Mucosa of stomach (tissue), 1 donor: ENCODE results near the gene CHRNA9.
"Not testable (repeated sequence)": the region's sequence is repeated elsewhere in the genome, so short reads cannot be mapped to it uniquely, and the experiment has no call there.

Source experiments
- H3K27me3 ChIP-seq: one replicate; pipeline ENCODE4 v1.7.0; 2013; ENCODE audit warnings: mild to moderate bottlenecking, low read length; ENCODE audit not compliant: control insufficient read depth, insufficient read depth
- H3K36me3 ChIP-seq: one replicate; pipeline ENCODE4 v1.7.0; 2013; ENCODE audit warnings: low read length; ENCODE audit not compliant: control insufficient read depth, insufficient read depth
- H3K4me1 ChIP-seq: one replicate; pipeline ENCODE4 v1.7.0; 2013; ENCODE audit warnings: mild to moderate bottlenecking, low read length; ENCODE audit not compliant: control insufficient read depth, insufficient read depth
- H3K4me3 ChIP-seq: one replicate; pipeline ENCODE4 v1.7.0; 2013; ENCODE audit warnings: low read length
- H3K9ac ChIP-seq: one replicate; pipeline ENCODE4 v1.7.0; 2013; ENCODE audit warnings: mild to moderate bottlenecking, low read length, moderate library complexity
- H3K9me3 ChIP-seq: one replicate; pipeline ENCODE4 v1.7.0; 2013; ENCODE audit warnings: mild to moderate bottlenecking, low read length, moderate library complexity; ENCODE audit not compliant: control insufficient read depth
- donor health status: Pancreatic carcinoma.

Gene CHRNA9

DNA sequence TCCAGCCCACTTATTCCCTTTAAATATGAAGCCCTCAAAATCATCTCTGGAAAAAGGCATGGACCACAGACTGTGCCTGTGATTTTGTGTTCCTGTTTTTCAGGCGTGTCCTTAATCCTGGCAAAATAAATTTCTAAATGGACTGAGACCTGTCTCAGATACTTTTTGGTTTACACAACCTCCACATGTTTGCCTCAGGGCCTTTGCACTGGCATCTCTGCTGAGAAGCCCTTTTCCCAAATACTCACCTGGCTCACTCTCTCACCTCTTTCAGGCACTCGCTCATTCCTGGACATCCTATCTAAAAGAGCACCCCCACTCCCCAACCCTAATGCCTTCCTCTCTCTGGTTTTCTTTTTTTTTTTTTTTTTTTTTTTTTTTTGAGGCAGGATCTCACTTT is 40.5 kb downstream of the CHRNA9 start:
- Histone ChIP-seq H3K36me3 (no peaks in the 10 kb centered on the region), H3K27me3 (no peaks in the 10 kb centered on the region), H3K4me1 (peaks cover 14% of the 10 kb centered on the region), H3K4me3 (no peak overlapping the region), H3K9me3 (no peaks in the 10 kb centered on the region), H3K9ac (no peak overlapping the region)

- Histone ChIP-seq H3K4me1 (peaks cover 14% of the 10 kb centered on the region), H3K4me3 (no peak overlapping the region), H3K27me3 (no peaks in the 10 kb centered on the region), H3K36me3 (no peaks in the 10 kb centered on the region), H3K9me3 (no peaks in the 10 kb centered on the region), H3K9ac (no peak overlapping the region)
These were observed 42.6 kb downstream of the CHRNA9 start for GRCh38 chr4:40377512-40378365.

DNA sequence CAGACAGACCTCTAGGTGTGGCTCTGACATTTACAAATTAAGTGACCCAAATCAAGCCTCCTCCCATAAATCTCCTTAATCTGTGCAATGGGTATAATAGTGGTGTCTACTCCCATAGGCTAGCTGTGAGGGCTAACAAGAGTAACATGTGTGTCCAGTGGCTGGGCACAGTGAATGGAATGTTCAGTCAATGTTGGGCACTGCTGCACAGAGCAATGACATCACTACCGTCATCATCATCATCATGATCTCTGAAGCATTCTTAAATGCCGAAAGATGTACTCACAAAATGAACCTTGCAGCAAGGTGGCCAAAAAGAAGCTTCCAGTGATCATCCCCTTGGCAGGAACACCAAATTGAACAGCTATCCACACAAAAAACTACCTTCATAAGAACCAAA is 43.5 kb downstream of the CHRNA9 start:
- H3K9me3 ChIP-seq: no peaks in the 10 kb centered on the region
- H3K4me1 ChIP-seq: peaks cover 14% of the 10 kb centered on the region
- no peaks in the 10 kb centered on the region for H3K36me3 ChIP-seq
- no peak overlapping the region for H3K4me3 ChIP-seq
- no peak overlapping the region for H3K9ac ChIP-seq
- H3K27me3 ChIP-seq: no peaks in the 10 kb centered on the region

GRCh38 chr4:40379248-40379647 is 44.1 kb downstream of the CHRNA9 start:
- Histone ChIP-seq H3K9me3 (no peaks in the 10 kb centered on the region), H3K4me1 (peaks cover 14% of the 10 kb centered on the region), H3K36me3 (no peaks in the 10 kb centered on the region), H3K9ac (no peak overlapping the region), H3K27me3 (no peaks in the 10 kb centered on the region), H3K4me3 (no peak overlapping the region)

- Histone ChIP-seq H3K36me3 (no peaks in the 10 kb centered on the region), H3K4me3 (no peak overlapping the region), H3K27me3 (no peaks in the 10 kb centered on the region), H3K9me3 (no peaks in the 10 kb centered on the region), H3K9ac (no peak overlapping the region), H3K4me1 (peaks cover 14% of the 10 kb centered on the region)
These were observed 45.5 kb downstream of the CHRNA9 start for GRCh38 chr4:40380647-40381046.

DNA sequence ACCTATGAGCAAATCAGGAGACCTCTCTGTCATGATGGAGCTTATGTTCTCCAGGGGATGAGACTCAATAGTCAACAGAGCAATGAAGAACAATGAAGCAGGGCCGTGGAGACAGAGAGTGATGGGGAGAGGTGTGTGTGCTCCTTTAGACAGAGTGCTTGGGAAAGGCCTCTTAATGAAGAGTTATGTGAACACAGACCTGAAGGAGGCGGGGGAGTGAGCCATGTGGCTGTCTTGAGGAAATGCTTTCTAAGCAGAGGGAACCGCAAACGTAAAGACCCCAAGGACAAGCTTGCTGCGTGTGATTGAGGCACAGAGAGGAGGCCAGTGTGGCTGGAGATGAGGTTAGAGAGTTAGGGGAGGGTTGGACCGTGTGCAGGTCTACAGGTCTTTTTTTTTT is 53.1 kb downstream of the CHRNA9 start:
- H3K4me1 ChIP-seq: no peaks in the 10 kb centered on the region
- no peaks in the 10 kb centered on the region for H3K36me3 ChIP-seq
- no peak overlapping the region for H3K9ac ChIP-seq
- no peaks in the 10 kb centered on the region for H3K9me3 ChIP-seq
- no peaks in the 10 kb centered on the region for H3K27me3 ChIP-seq
- no peak overlapping the region for H3K4me3 ChIP-seq

DNA sequence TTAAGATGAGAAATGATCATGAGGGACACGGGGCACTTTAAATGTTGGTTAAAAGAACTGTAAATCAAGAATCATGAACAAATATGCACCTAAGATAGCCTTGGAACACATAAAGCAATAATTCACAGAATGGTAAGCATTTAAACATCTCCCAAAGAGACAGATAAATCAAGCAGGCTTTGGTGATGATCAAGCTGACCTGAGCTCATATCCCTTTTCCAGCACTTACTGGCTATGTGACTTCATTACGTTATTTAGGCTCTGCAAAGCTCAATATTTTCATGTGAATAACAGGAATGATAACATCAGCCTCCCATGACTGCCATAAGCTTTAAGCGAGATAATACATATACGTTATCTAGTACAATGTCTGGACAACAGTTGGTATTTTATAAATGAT is 54.9 kb downstream of the CHRNA9 start:
- Histone ChIP-seq H3K4me3 (no peak overlapping the region), H3K27me3 (no peaks in the 10 kb centered on the region), H3K9ac (no peak overlapping the region), H3K4me1 (no peaks in the 10 kb centered on the region), H3K9me3 (no peaks in the 10 kb centered on the region), H3K36me3 (no peaks in the 10 kb centered on the region)

DNA sequence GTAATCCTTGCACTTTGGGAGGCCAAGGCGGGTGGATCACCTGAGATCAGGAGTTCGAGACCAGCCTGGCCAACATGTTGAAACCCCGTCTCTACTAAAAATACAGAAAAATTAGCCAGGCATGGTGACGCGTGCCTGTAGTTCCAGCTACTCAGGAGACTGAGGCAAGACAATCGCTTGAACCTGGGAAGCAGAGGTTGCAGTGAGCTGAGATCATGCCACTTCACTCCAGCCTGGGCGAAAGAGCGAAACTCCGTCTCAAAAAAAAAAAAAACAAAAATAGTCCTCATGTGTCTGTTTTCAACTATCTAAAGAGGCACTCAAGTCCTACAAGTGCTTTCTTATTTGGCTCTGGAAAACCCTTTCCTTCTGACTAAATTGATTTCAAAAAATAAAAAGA is 57.1 kb downstream of the CHRNA9 start:
- not testable (repeated sequence) for H3K36me3 ChIP-seq, H3K4me3 ChIP-seq

GRCh38 chr4:40394236-40394635 is 59.1 kb downstream of the CHRNA9 start:
- Histone ChIP-seq H3K9ac (no peak overlapping the region), H3K9me3 (no peaks in the 10 kb centered on the region)

More for the DNA sequence above, 57.1 kb downstream of the CHRNA9 start:
- not testable (repeated sequence) for H3K9me3 ChIP-seq, H3K9ac ChIP-seq, H3K27me3 ChIP-seq, H3K4me1 ChIP-seq

DNA sequence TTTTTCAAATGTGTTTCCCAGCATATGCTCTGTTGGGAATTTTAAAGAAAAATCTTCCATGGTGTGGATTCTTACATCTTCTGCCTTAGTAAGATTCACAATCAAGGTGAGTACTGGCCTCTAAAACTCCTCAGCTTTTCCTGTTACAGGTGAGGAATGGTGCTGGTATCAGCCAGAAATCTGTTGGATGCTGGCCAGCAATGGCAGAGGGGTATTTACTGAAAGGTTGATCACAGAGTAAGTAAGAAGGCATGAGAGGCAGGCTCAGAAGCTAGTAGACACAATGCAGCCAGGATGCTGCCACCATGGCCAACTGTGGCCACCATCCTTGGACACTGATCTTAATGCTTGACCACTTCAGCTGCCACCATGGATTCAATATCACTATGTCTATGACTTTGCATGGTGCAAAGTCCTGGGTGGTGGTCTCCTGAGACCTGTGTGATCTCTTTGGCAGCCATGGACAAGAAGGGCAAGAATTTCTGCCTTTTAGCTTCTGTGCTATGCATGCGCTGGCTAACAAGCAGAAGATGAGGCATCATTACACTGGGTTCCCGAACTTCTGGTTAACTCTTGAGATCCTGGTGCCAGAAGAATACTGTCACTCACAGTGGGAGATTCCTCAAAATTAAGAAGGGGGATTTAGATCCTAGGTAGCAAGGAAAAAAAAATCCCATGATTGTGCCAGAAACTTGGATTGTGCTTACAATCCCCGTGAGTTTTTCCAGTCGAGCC is 60.2 kb downstream of the CHRNA9 start:
- Histone ChIP-seq H3K4me3 (no peak overlapping the region), H3K27me3 (no peaks in the 10 kb centered on the region), H3K36me3 (no peaks in the 10 kb centered on the region), H3K4me1 (peaks cover 16% of the 10 kb centered on the region), H3K9me3 (no peaks in the 10 kb centered on the region), H3K9ac (no peak overlapping the region)

More at GRCh38 chr4:40394236-40394635, 59.1 kb downstream of the CHRNA9 start:
- no peaks in the 10 kb centered on the region for H3K27me3 ChIP-seq
- peaks cover 8% of the 10 kb centered on the region for H3K4me1 ChIP-seq
- H3K36me3 ChIP-seq: no peaks in the 10 kb centered on the region
- no peak overlapping the region for H3K4me3 ChIP-seq

GRCh38 chr4:40395908-40396793 is 61.0 kb downstream of the CHRNA9 start:
- peak overlapping the region; percentile 32 for H3K9ac ChIP-seq
- no peaks in the 10 kb centered on the region for H3K36me3 ChIP-seq
- H3K4me1 ChIP-seq: peaks cover 16% of the 10 kb centered on the region
- H3K9me3 ChIP-seq: no peaks in the 10 kb centered on the region
- no peak overlapping the region for H3K4me3 ChIP-seq
- no peaks in the 10 kb centered on the region for H3K27me3 ChIP-seq
